Caco-2 (cell line): Measurements from ENCODE around the gene MNX1. TPM values are rescaled to one million over a fixed set of nuclear protein-coding genes. Genes with fewer than 3 reads are reported as not detected.

Experiments
- BruUV-seq: library from RNA; stranded (reverse); fragments of 400-500 nt; replicated peaks from 2 replicates; lab custom pipeline; 2021; lab: Mats Ljungman, UMichigan
- CTCF ChIA-PET: fragments of 300-600 bp; sonication (Branson Sonifier 250); formaldehyde crosslinking; loops from one replicate; lab custom pipeline; 2022; ENCODE audit warnings: antibody characterized with exemption; lab: Charles Lee
- POLR2A ChIA-PET: fragments of 300-600 bp; sonication (Branson Sonifier 250); formaldehyde crosslinking; loops from one replicate; lab custom pipeline; 2022; ENCODE audit warnings: antibody characterized with exemption; lab: Charles Lee
- DNase-seq, 2 experiments: peaks; one replicate each; pipeline versions ENCODE4 v3.0.0 to v3.0.0-alpha.2; 2020 to 2022
- H3K27me3 ChIP-seq: replicated peaks from 2 replicates; pipeline ENCODE4 v1.6.0; 2011; ENCODE audit warnings: low read length; ENCODE audit not compliant: control insufficient read depth, insufficient read depth
- H3K36me3 ChIP-seq: 2 replicates; pipeline ENCODE4 v1.5.1; 2011; ENCODE audit warnings: low read length; ENCODE audit not compliant: control insufficient read depth, insufficient read depth
- H3K4me1 ChIP-seq: fragments of 250-450 bp; sonication (Bioruptor Pico); 2 replicates; pipeline ENCODE4 v1.5.1; 2020; ENCODE audit warnings: mild to moderate bottlenecking
- H3K4me3 ChIP-seq: 2 replicates; pipeline ENCODE4 v1.5.1; 2011; ENCODE audit warnings: low read depth, mild to moderate bottlenecking, control low read depth, low read length
- H3K9me3 ChIP-seq: fragments of 250-450 bp; sonication (Bioruptor Pico); 2 replicates; pipeline ENCODE4 v1.5.1; 2020; ENCODE audit warnings: mild to moderate bottlenecking, moderate library complexity
- H3K27ac Mint-ChIP-seq: one replicate; pipeline ENCODE4 v1.8.0; 2022; ENCODE audit warnings: mixed read lengths; ENCODE audit not compliant: unreplicated experiment
- H3K27me3 Mint-ChIP-seq: one replicate; pipeline ENCODE4 v1.8.0; 2022; ENCODE audit warnings: mixed read lengths; ENCODE audit not compliant: insufficient read depth, unreplicated experiment
- H3K36me3 Mint-ChIP-seq: one replicate; pipeline ENCODE4 v1.8.0; 2022; ENCODE audit warnings: mild to moderate bottlenecking, mixed read lengths; ENCODE audit not compliant: insufficient read depth, unreplicated experiment
- H3K4me1 Mint-ChIP-seq: one replicate; pipeline ENCODE4 v1.8.0; 2022; ENCODE audit warnings: low read depth, mixed read lengths; ENCODE audit not compliant: unreplicated experiment
- H3K4me3 Mint-ChIP-seq: one replicate; pipeline ENCODE4 v1.8.0; 2022; ENCODE audit warnings: mild to moderate bottlenecking, moderate library complexity, mixed read lengths; ENCODE audit not compliant: unreplicated experiment
- H3K9me3 Mint-ChIP-seq: one replicate; pipeline ENCODE4 v1.8.0; 2022; ENCODE audit warnings: mixed read lengths; ENCODE audit not compliant: unreplicated experiment
- intact Hi-C: fragments of 100-400 bp; cut with micrococcal nuclease; formaldehyde crosslinking; loops from one replicate; pipeline ENCODE4 v1.10.0; 2022; ENCODE audit not compliant: unreplicated experiment
- total RNA-seq: library from RNA; stranded (reverse); gene quantifications from 2 replicates; pipeline ENCODE4 v1.2.3, GENCODE V29; 2022
- TF ChIP-seq, protein P1 (sequence below), 2 experiments: fragments of 200-600 bp in 1 of 2; IDR thresholded peaks; 1 replicate in 1 of 2; 2 replicates in 1 of 2; pipeline versions ENCODE4 v1.5.1 to v1.8.0; 2011 to 2022; ENCODE audit warnings: antibody characterized with exemption in 1 of 2, control low read depth in 1 of 2, inconsistent platforms in 1 of 2, low read depth in 1 of 2, low read length in 1 of 2, mild to moderate bottlenecking in 1 of 2, moderate library complexity in 1 of 2; ENCODE audit not compliant: insufficient read depth in 1 of 2, severe bottlenecking in 1 of 2, unreplicated experiment in 1 of 2

MNX1 gene
- total RNA-seq, 1 experiment from 2014 or later = 36.5 TPM

GRCh38 chr7:157032128-157032527 is 21.7 kb upstream of the MNX1 start:
- H3K9me3 Mint-ChIP-seq = peaks cover 14% of the 10 kb centered on the region
- no peak for DNase-seq
- peaks cover 5% of the 10 kb centered on the region; the same call in 1 of the 2 replicates for H3K9me3 ChIP-seq
- H3K27me3 Mint-ChIP-seq = no peaks in the 10 kb centered on the region
- H3K36me3 ChIP-seq = no peaks in the 10 kb centered on the region
- no peak overlapping the region for H3K4me3 Mint-ChIP-seq
- ChIA-PET CTCF (no interaction called here), POLR2A (no interaction called here)
- no peak overlapping the region for H3K27ac Mint-ChIP-seq
- no peak overlapping the region for H3K4me3 ChIP-seq
- TF ChIP-seq, protein P1, sequence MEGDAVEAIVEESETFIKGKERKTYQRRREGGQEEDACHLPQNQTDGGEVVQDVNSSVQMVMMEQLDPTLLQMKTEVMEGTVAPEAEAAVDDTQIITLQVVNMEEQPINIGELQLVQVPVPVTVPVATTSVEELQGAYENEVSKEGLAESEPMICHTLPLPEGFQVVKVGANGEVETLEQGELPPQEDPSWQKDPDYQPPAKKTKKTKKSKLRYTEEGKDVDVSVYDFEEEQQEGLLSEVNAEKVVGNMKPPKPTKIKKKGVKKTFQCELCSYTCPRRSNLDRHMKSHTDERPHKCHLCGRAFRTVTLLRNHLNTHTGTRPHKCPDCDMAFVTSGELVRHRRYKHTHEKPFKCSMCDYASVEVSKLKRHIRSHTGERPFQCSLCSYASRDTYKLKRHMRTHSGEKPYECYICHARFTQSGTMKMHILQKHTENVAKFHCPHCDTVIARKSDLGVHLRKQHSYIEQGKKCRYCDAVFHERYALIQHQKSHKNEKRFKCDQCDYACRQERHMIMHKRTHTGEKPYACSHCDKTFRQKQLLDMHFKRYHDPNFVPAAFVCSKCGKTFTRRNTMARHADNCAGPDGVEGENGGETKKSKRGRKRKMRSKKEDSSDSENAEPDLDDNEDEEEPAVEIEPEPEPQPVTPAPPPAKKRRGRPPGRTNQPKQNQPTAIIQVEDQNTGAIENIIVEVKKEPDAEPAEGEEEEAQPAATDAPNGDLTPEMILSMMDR (IDR thresholded peaks at IDR 0.05; ENCODE audit: insufficient read depth in 1 of 2, low read depth in 1 of 2, low read length in 1 of 2, severe bottlenecking in 1 of 2, unreplicated experiment in 1 of 2) = no peak
- intact Hi-C loops = no loop called here
- BruUV-seq = no TSS peak
- H3K36me3 Mint-ChIP-seq = peaks cover 5% of the 10 kb centered on the region
- no peaks in the 10 kb centered on the region for H3K27me3 ChIP-seq
- H3K4me1 Mint-ChIP-seq = peaks cover 14% of the 10 kb centered on the region
- no peaks in the 10 kb centered on the region for H3K4me1 ChIP-seq

DNA sequence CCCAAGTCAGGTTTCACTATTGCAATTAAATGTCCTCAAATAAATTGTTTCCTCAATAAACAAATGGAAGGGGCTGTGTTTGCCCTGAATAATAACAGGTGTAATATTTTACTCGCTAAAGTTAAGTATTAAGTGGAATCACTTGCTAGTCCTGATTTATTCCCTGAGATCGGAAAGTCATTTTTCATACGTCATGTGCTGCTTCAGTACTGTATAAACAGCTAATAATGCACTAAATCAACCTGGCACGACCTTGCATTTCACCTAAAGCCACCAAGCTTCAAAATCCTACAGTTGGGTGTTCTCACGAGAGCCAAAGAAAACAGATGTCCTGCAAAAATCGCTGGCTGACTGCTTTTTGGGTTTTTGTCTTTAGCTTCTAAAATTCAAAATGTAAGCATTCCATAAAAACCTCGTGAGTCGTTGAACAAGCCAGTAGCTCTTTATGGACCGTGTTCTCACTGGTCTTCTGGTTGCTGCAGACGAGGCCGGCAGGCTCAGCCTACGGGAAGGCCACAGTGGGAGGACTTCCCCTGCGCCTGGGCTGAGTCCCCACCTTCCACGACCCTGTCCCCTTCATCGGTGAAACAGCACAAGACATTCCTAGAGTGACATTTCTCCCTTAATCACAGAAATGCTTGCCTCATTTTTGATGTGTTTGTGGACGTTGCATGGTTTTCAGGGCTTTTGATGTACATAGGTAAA is 17.9 kb upstream of the MNX1 start:
- TF ChIP-seq, protein P1 (IDR thresholded peaks at IDR 0.05; ENCODE audit: insufficient read depth in 1 of 2, low read depth in 1 of 2, low read length in 1 of 2, severe bottlenecking in 1 of 2, unreplicated experiment in 1 of 2) = no peak
- no TSS peak for BruUV-seq
- H3K36me3 ChIP-seq = no peaks in the 10 kb centered on the region
- POLR2A ChIA-PET = interaction anchor here (1.8 kb wide), 1 partner anchor 18 kb away, joined by 4 read pairs; the partner anchor contains the start of gene MNX1
- DNase-seq = no peak
- no peak overlapping the region for H3K4me3 ChIP-seq
- Mint-ChIP-seq H3K4me1 (peaks cover 25% of the 10 kb centered on the region), H3K9me3 (no peaks in the 10 kb centered on the region), H3K27ac (no peak overlapping the region), H3K4me3 (no peak overlapping the region), H3K27me3 (no peaks in the 10 kb centered on the region), H3K36me3 (no peaks in the 10 kb centered on the region)
- CTCF ChIA-PET = no interaction called here
- H3K9me3 ChIP-seq = no peaks in the 10 kb centered on the region
- no peaks in the 10 kb centered on the region; the same call in 1 of the 2 replicates for H3K4me1 ChIP-seq
- H3K27me3 ChIP-seq = no peaks in the 10 kb centered on the region
- intact Hi-C loops = no loop called here

DNA sequence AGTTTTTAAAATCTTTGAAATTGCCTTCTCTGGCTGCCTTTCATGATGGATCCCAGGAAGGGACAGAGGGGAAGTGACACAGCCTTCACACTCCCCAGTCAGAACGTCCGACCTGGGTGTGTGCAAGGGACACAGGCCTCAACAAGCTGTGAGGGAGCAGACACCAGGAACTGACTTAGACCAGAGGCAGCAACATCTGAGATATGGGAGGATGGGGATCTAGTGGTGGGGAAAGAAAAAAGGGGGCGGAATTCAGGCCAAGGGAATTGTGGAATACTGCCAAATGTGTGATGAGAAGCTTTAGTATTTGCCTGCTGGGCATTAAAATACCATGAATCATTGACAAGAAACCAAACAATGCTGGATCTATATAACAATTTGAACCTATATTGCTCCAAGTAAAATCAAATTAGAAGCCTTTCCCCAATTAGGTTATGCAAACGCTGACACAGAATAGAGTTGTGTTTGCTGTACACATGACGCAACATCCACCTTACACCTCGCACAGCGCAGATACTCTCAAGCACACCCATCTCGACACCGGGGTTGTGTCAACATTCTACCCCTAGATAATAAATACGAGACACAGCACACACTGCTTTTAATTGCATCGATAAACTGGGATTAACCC is 17.2 kb upstream of the MNX1 start:
- intact Hi-C loops = no loop called here
- Histone ChIP-seq H3K27me3 (no peaks in the 10 kb centered on the region), H3K36me3 (no peaks in the 10 kb centered on the region), H3K4me3 (no peak overlapping the region), H3K4me1 (no peaks in the 10 kb centered on the region; the same call in 1 of the 2 replicates), H3K9me3 (no peaks in the 10 kb centered on the region)
- Mint-ChIP-seq H3K36me3 (no peaks in the 10 kb centered on the region), H3K4me3 (no peak overlapping the region), H3K27ac (no peak overlapping the region), H3K27me3 (no peaks in the 10 kb centered on the region), H3K4me1 (peaks cover 27% of the 10 kb centered on the region), H3K9me3 (no peaks in the 10 kb centered on the region)
- ChIA-PET CTCF (no interaction called here), POLR2A (interaction anchor here (1.8 kb wide), 1 partner anchor 17 kb away, joined by 4 read pairs; the partner anchor contains the start of gene MNX1)
- TF ChIP-seq, protein P1 (IDR thresholded peaks at IDR 0.05; ENCODE audit: insufficient read depth in 1 of 2, low read depth in 1 of 2, low read length in 1 of 2, severe bottlenecking in 1 of 2, unreplicated experiment in 1 of 2) = no peak
- BruUV-seq = no TSS peak
- no peak for DNase-seq
